Gastrocnemius medialis (tissue), 4 donors: Measurements from ENCODE around the gene METTL8.

Experiments
- POLR2A ChIP-seq, 2 donors: fragments of 450-650 bp; IDR thresholded peaks; one replicate each; pipeline ENCODE4 v1.6.1; 2017; ENCODE audit warnings: antibody characterized with exemption in 2 of 2, mild to moderate bottlenecking in 2 of 2, moderate library complexity in 2 of 2
- TF ChIP-seq, protein P1 (sequence below), 5 experiments: fragments of 450-650 bp in 3 of 5; fragments of 200-600 bp in 2 of 5; sonication (generic) in 2 of 5; IDR thresholded peaks in 4 of 5; conservative IDR thresholded peaks in 1 of 5; 1 replicate in 4 of 5; 2 replicates in 1 of 5; pipeline ENCODE4 v1.5.1; 2016 to 2019; ENCODE audit warnings: antibody characterized with exemption in 5 of 5, mild to moderate bottlenecking in 3 of 5, moderate library complexity in 3 of 5

DNA sequence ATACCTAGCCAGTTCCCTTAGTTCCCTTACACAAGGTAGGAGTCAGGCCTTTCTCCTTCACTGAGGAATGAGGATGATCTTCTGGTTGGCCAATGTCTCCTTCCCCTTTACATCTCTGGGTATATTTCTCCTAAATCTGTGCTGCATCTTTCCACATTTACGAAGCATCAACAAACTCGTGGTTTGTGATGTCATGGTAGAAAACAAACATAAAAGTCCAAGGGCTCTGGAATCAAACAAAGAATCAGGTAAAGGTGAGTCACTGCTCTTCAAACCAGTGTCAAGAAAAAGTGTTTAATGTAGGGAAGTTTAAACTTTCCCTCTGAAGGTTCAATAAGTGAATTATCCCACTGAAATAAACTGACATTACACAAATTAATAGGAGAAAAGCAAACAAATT, 122.9 kb downstream of the METTL8 start:
- TF ChIP-seq, protein P1, sequence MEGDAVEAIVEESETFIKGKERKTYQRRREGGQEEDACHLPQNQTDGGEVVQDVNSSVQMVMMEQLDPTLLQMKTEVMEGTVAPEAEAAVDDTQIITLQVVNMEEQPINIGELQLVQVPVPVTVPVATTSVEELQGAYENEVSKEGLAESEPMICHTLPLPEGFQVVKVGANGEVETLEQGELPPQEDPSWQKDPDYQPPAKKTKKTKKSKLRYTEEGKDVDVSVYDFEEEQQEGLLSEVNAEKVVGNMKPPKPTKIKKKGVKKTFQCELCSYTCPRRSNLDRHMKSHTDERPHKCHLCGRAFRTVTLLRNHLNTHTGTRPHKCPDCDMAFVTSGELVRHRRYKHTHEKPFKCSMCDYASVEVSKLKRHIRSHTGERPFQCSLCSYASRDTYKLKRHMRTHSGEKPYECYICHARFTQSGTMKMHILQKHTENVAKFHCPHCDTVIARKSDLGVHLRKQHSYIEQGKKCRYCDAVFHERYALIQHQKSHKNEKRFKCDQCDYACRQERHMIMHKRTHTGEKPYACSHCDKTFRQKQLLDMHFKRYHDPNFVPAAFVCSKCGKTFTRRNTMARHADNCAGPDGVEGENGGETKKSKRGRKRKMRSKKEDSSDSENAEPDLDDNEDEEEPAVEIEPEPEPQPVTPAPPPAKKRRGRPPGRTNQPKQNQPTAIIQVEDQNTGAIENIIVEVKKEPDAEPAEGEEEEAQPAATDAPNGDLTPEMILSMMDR (IDR thresholded peaks at IDR 0.05 in 4 of 5, conservative IDR thresholded peaks at IDR 0.05 in 1 of 5) = no peak
- TF ChIP-seq POLR2A (IDR thresholded peaks at IDR 0.05) = no peak
